Measurements from ENCODE around the gene PAMR1.

- no peak for TF ChIP-seq TARDBP (IDR thresholded peaks at IDR 0.05)
- TF ChIP-seq NFRKB (IDR thresholded peaks at IDR 0.05): no peak
- no peak for TF ChIP-seq FOXK2 (IDR thresholded peaks at IDR 0.05)
- TF ChIP-seq ZNF384 (IDR thresholded peaks at IDR 0.05): no peak
- TF ChIP-seq SP1 (IDR thresholded peaks at IDR 0.05): no peak
- no peak for TF ChIP-seq ARNT (IDR thresholded peaks at IDR 0.05)
- TF ChIP-seq FOXA1 (IDR thresholded peaks at IDR 0.05): no peak
- no peak for TF ChIP-seq FOXM1 (IDR thresholded peaks at IDR 0.05; ENCODE audit: borderline replicate concordance)
- no peak for TF ChIP-seq CTBP1 (IDR thresholded peaks at IDR 0.05; ENCODE audit: borderline replicate concordance)
- no peak for TF ChIP-seq SUZ12 (IDR thresholded peaks at IDR 0.05)
Observed at GRCh38 chr11:35415487-35415886, 109.9 kb downstream of the PAMR1 start.

Measured in HEK293T (cell line).